GM19035 (cell line): ENCODE measurements around the gene LRIG2.
A peak's percentile ranks its signal among the peaks of the same experiment; 100 is the strongest.
"Not testable (repeated sequence)": the region's sequence is repeated elsewhere in the genome, so short reads cannot be mapped to it uniquely, and the experiment has no call there.

Experiments
- ATAC-seq: cut with Tn5 transposase; IDR thresholded peaks from one replicate; pipeline ENCODE4 v1.9.1; 2021; ENCODE audit not compliant: unreplicated experiment

LRIG2 gene, protein sequence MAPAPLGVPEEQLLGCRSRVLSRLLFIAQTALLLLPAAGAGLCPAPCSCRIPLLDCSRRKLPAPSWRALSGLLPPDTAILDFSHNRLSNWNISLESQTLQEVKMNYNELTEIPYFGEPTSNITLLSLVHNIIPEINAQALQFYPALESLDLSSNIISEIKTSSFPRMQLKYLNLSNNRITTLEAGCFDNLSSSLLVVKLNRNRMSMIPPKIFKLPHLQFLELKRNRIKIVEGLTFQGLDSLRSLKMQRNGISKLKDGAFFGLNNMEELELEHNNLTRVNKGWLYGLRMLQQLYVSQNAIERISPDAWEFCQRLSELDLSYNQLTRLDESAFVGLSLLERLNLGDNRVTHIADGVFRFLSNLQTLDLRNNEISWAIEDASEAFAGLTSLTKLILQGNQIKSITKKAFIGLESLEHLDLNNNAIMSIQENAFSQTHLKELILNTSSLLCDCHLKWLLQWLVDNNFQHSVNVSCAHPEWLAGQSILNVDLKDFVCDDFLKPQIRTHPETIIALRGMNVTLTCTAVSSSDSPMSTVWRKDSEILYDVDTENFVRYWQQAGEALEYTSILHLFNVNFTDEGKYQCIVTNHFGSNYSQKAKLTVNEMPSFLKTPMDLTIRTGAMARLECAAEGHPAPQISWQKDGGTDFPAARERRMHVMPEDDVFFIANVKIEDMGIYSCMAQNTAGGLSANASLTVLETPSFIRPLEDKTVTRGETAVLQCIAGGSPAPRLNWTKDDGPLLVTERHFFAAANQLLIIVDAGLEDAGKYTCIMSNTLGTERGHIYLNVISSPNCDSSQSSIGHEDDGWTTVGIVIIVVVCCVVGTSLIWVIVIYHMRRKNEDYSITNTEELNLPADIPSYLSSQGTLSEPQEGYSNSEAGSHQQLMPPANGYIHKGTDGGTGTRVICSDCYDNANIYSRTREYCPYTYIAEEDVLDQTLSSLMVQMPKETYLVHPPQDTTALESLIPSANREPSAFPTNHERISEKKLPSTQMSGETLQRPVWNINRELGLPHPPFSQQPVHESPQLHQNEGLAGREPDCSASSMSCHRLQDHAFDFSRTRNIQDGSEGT

DNA sequence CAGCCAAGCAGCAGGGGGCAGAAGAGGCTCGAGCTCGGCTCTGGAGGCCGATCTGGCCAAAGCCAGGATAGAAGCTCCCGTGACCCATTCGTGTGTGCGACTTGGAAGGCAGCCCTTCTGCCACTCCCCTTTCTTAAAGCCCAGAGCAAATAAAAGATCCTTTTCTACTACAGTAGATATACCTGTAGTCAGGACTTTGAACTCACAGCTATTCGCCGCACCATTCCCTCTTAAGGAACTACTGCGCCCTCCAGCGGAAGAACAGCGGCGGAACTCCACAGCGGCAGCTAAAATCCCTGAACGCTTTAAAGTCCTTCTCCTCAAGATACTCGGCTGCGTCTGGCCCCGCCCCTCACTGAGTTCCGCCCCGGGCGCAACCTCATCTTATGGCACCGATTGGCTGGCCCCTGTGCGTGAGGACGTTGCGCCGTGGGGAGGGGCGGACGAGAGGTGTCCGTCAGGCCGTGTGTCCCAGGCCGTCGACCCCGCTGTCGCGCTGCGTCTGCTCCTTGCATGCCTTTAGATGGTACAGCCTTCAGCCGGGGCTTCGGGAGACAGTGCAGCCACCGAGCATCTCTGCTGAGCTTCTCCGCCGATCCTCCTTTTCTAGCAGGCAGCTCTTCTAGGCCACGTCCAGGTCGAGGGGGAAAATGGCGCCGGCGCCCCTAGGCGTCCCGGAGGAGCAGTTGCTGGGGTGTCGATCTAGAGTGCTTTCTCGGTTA is at the start of gene LRIG2:
Gene LRIG2 (plus strand): TSS at position 442 of the 722 bp plus-strand sequence. CDS start 209 bp downstream, at position 651.
- ATAC-seq, result peak; percentile 97

DNA sequence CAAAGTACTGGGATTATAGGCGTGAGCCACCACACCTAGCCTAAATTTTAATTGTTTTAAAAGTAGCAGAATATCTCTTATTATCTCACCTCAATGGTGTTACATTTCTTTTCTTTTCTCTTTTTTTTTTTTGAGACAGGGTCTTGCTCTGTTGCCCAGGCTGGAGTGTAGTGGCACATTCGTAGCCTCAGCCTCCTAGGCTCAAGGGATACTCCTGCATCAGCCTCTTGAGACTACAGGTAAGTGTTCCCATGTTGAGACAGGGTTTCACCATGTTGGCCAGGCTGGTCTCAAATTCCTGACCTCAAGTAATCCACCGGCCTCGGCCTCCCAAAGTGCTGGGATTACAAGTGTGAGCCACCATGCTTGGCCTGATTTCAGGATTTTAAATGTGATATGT is 49.7 kb upstream of the LRIG2 start:
- not testable (repeated sequence) for ATAC-seq

DNA sequence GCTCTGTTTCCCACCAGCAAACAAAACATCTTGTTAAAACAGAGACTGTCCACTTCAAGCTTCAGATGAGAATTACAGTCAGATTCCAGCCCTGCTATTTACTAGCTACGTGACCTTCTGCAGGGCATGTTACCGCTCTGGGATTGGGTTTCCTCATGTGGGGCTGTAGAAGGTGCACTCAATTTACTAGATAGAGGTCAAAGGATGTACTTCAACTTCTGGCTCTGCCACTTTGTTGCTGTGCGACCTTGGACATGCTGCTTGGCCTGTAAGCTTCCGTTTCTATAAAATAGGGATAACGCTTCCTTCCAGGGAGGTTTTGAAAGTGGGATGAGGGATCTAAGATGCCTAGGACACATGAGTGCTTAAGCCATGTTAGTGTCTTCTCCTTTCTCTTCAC is 46.0 kb upstream of the LRIG2 start:
- ATAC-seq, result no peak

GRCh38 chr1:113027449-113027848 is 45.5 kb upstream of the LRIG2 start:
- no peak for ATAC-seq

GRCh38 chr1:113029822-113030221 is 43.2 kb upstream of the LRIG2 start:
- no peak for ATAC-seq

DNA sequence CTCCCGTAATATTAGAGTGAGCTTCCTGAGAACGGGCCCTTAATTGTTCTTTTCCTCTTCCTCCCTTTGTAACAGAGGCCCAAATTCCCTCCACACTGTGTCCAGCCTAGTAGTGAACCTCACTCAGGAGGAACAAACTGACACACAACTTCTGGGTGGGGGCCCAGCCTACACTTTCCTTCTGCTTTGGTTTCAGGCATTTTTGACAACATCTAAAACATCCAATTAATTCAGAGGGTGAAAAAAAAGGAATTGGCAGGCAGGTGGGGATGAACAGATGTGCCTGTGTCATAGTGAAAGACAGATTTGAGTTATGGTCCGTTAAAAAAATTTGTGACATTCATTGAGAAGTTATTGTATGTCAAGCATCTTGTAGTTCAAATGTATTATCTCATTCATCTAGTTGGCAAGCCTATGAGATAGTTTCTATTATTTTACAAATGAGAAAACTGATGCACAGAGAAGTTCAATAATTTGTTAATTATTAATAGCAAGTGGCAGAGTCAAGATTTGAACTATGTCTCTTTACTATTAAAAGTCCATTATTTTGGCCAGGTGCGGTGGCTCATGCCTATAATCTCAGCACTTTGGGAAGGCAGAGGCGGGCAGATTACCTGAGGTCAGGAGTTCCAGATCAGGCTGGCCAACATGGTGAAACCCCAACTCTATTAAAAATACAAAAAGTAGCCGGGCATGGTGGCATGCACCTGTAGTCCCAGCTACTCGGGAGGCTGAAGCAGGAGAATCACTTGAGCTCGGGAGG is 41.6 kb upstream of the LRIG2 start:
- peak; percentile 56 for ATAC-seq

GRCh38 chr1:113035086-113035485 is 37.9 kb upstream of the LRIG2 start:
- ATAC-seq, result no peak

DNA sequence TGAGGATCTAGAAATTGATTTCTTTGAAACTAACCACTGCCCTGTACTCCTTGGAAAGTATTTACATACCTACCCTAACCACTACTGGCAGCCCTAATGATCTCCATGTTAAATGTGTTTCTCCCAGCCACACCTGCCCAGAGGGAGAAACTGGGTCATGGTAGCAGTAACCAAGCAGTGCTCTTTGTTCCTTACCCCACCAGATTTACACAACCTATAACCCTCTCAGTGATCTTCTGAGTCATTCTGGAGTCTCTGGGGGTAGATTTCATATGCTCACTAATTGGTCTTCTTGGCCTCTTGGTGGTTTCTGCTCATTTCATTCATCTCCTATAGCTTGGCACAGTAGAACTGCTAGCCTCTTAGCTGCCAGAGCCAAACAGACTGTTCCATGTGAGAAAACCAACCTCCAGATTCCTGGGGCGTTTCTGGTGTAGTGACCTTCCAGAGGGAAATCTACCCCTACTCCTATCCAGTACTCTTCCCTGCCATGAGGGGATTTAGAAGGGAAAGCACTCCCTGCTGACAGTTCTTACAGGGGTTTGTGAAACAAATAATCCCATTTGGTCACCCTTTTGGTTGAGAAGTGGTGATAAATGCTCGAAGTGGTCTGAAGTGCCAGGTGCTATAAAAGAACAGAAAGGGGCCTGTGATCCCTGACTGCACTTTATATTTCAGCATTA is 36.2 kb upstream of the LRIG2 start:
- ATAC-seq, result no peak

DNA sequence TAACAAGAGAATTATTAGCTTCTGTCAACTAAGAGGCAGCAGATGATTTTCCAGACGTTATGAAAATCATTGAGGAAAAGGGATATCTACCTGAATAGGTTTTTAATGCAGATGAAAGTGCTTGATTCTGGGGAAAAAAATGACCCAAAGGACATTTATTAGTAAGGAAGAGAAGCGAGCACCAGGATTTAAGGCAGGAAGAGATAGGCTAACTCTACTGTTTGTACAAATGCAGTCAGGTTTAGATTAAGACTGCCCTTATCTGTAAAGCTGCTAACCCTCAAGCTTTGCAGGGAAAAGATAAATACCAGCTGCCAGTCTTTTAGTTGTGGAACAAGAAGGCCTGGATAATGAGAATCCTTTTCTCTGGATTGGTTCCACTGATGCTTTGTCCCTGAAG is 33.0 kb upstream of the LRIG2 start:
- no peak for ATAC-seq

GRCh38 chr1:113040718-113041412 is 32.1 kb upstream of the LRIG2 start:
- no peak for ATAC-seq

GRCh38 chr1:113041569-113042284 is 31.3 kb upstream of the LRIG2 start:
- ATAC-seq, result no peak

DNA sequence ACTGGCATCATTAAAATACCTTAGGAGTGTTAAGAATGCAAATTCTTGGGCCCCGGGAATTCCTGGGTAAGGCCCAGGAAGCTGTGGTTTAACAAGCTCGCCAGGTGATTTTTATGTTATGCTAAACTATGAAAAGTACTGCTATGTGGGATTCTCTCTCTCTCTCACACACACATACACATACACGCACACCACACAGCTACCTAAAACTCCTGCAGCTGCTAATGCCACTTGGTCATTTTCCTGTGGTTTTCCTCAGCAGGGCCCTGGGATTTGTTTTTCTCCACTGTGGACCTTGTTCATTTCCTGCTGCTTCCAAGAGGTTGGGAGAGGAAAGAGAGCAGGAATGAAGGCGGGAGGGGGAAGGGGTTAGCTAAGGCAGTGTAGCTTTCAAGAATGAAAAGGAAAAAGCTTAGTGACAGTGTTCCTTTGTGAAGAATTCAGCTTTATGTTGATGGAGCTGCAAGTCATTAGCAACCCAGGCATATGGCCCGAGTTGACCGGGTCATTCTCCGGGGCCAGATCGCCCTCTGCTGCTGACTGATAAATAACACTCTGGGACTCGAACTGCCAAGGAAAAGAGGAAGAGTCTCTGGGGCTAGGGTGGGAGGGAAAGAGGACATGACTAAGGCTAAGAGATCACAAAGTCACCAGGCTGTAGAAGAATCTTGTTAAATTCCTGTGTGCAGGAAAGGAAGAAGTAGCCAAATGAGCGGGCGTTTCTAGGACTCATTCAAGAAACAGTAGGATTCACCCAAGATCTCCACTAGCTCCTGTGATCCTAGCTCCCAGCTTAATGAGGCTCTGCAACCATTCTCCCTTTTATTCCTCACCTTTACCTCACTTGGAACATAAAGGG is 30.5 kb upstream of the LRIG2 start:
- peak; percentile 72 for ATAC-seq

- not testable (repeated sequence) for ATAC-seq
Measured at GRCh38 chr1:113043144-113043488, 29.9 kb upstream of the LRIG2 start.

DNA sequence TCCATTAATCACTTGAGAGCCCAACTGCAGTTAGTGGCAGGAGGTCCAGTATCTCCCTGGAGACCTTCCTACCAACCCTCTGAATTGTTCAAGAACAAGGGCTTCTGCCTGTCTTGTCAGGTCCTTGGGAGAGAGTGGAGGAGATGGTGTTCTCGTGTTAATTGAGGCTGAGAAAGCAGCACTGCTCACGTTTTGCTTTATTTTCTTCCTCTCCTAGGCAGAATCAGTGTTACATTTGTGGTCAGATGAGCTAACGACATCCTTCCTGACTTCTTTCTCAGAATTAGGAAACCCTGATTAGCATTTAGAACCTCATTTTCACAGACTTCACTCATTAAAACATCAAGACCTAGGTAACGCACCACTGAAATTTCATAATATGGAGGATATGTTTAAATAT is 26.4 kb upstream of the LRIG2 start:
- ATAC-seq, result no peak

- no peak for ATAC-seq
Measured at GRCh38 chr1:113048064-113048463, 24.9 kb upstream of the LRIG2 start.

DNA sequence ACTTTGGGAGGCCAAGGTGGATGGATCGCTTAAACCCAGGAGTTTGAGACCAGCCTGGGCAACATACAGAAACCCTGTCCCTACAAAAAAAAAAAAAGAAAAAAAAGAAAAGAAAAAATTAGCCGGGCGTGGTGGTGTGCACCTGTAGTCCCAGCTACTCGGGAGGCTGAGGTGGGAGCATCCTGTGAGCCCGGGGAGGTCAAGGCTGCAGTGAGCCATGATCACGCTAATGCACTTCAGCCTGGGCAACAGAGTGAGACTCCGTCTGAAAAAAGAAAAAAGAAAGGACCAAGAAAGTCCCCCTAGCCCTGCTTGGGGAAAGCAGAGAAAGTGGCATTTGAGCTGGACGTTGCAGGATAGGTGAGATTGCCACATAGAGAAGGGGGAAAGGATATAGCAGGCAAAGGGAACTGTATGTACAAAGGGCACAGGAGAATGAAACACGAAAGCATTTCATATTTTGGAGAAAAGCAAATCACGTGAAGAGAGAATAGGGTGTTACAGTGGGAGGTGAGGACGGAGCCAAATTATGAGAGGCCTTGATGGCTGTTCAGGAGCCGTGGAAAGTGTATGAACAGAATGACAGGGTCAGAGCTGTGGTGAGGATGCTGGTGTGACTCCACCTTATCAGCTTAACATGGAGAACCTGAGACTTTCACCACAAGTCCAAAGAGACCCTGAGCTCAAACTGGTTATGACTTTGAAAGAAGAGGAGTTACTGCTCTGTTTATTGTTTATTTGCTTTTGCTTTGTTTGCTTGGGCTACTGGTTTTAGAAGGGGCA is 19.5 kb upstream of the LRIG2 start:
- no peak for ATAC-seq

DNA sequence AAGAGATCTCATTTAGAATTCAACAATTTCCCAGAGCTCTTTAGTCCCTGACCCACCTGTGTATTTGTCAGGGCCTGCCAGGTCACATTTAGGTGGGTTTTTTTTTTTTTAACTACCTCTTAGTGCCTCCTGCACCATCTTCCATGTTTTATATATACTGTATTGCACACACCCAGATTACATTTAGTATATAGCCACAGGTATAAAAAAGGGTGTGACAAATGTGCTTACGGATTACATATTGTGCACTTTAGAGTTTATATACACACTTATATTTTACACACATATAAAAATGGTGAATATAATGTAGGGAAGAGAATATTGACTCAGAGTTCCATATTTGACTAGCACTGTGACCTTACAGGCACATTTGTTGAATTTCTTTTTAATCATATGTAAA is 17.4 kb upstream of the LRIG2 start:
- no peak for ATAC-seq
